ENCODE data around the gene C3orf49.

C3orf49 gene

DNA sequence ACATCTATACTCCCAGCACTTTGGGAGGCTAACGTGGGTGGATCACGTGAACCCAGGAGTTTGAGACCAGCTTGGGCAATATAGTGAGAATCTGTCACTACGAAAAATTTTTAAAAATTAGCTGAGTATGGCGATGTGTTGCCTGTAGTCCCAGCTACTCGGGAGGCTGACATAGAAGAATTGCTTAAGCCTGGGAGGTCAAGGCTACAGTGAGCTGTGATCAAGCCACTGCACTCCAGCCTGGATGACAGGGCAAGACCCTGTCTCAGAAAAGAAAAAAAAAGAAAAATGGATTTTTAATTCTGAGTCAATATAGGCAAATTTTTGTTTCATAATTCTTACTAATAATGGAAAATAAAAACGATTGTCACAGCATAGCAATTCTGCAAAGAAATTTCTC is 13.3 kb downstream of the C3orf49 start:
- H3K27ac ChIP-seq, result no peak overlapping the region
- H3K27me3 ChIP-seq (replicated peaks), result no peaks in the 10 kb centered on the region
- in situ Hi-C loops (cut with HindIII; ENCODE audit: low pct_ligation_motif_present, low sequenced_read_pairs), result no loop called here
- H3K36me3 ChIP-seq (replicated peaks), result peaks cover 11% of the 10 kb centered on the region
- H3K4me3 ChIP-seq (ENCODE audit: low read depth, low read length), result no peak overlapping the region
- TF ChIP-seq CTCF (IDR thresholded peaks at IDR 0.05; ENCODE audit: low read depth, low read length, missing control alignments), result no peak
- DNase-seq, result no peak

- no peak for DNase-seq
- no peaks in the 10 kb centered on the region for H3K36me3 ChIP-seq (replicated peaks)
- H3K4me3 ChIP-seq (ENCODE audit: low read depth, low read length), result no peak overlapping the region
- in situ Hi-C loops (cut with HindIII; ENCODE audit: low pct_ligation_motif_present, low sequenced_read_pairs), result no loop called here
- H3K27me3 ChIP-seq (replicated peaks), result no peaks in the 10 kb centered on the region
- TF ChIP-seq CTCF (IDR thresholded peaks at IDR 0.05; ENCODE audit: low read depth, low read length, missing control alignments), result no peak
- no peak overlapping the region for H3K27ac ChIP-seq
Observed at GRCh38 chr3:63841704-63842103, 22.6 kb downstream of the C3orf49 start.

GRCh38 chr3:63842127-63842526 is 23.0 kb downstream of the C3orf49 start:
- DNase-seq, result no peak
- H3K36me3 ChIP-seq (replicated peaks), result no peaks in the 10 kb centered on the region
- H3K27me3 ChIP-seq (replicated peaks), result no peaks in the 10 kb centered on the region
- in situ Hi-C loops (cut with HindIII; ENCODE audit: low pct_ligation_motif_present, low sequenced_read_pairs), result no loop called here
- H3K4me3 ChIP-seq (ENCODE audit: low read depth, low read length), result no peak overlapping the region
- H3K27ac ChIP-seq, result no peak overlapping the region
- TF ChIP-seq CTCF (IDR thresholded peaks at IDR 0.05; ENCODE audit: low read depth, low read length, missing control alignments), result no peak

DNA sequence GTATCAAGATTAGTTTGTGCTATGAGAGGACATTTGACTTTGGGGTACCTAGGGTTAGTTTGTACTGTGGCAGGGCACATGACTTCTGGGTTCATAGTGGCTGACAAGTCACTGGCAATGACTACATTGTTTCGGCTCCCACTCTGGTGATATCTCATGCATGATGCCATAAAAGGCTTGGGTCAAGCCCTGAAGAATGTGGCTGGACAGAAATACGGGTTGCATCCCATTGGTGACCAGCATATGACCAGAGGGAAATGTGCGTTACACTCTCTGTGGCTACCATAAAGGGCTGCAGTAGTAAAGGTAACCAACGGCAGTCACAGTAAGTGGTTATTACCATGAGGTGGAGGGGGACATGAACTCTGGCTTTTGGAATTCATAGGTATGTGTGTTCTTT is 26.1 kb downstream of the C3orf49 start:
- H3K27me3 ChIP-seq (replicated peaks), result no peaks in the 10 kb centered on the region
- no peak overlapping the region for H3K4me3 ChIP-seq (ENCODE audit: low read depth, low read length)
- H3K36me3 ChIP-seq (replicated peaks), result no peaks in the 10 kb centered on the region
- peak; percentile 38 for DNase-seq
- no peak for TF ChIP-seq CTCF (IDR thresholded peaks at IDR 0.05; ENCODE audit: low read depth, low read length, missing control alignments)
- in situ Hi-C loops (cut with HindIII; ENCODE audit: low pct_ligation_motif_present, low sequenced_read_pairs), result no loop called here
- H3K27ac ChIP-seq, result no peak overlapping the region

- Histone ChIP-seq H3K4me3 (ENCODE audit: low read depth, low read length) (no peak overlapping the region), H3K27ac (no peak overlapping the region), H3K36me3 (replicated peaks) (no peaks in the 10 kb centered on the region), H3K27me3 (replicated peaks) (no peaks in the 10 kb centered on the region)
- no peak for TF ChIP-seq CTCF (IDR thresholded peaks at IDR 0.05; ENCODE audit: low read depth, low read length, missing control alignments)
- no peak for DNase-seq
- in situ Hi-C loops (cut with HindIII; ENCODE audit: low pct_ligation_motif_present, low sequenced_read_pairs), result no loop called here
Observed at GRCh38 chr3:63847718-63848450, 28.8 kb downstream of the C3orf49 start.

- H3K27me3 ChIP-seq (replicated peaks), result no peaks in the 10 kb centered on the region
- H3K27ac ChIP-seq, result no peak overlapping the region
- no peak overlapping the region for H3K4me3 ChIP-seq (ENCODE audit: low read depth, low read length)
- TF ChIP-seq CTCF (IDR thresholded peaks at IDR 0.05; ENCODE audit: low read depth, low read length, missing control alignments), result no peak
- no peaks in the 10 kb centered on the region for H3K36me3 ChIP-seq (replicated peaks)
- in situ Hi-C loops (cut with HindIII; ENCODE audit: low pct_ligation_motif_present, low sequenced_read_pairs), result no loop called here
- DNase-seq, result no peak
Observed at GRCh38 chr3:63849175-63849574, 30.1 kb downstream of the C3orf49 start.

Measured in brain microvascular endothelial cell (primary cell).